Endothelial cell of umbilical vein (primary cell): ENCODE measurements around the gene FSD1.

ENCODE experiments used
- EZH2 ChIP-seq: IDR thresholded peaks from 2 replicates; pipeline ENCODE4 v1.6.1; 2012; ENCODE audit warnings: borderline replicate concordance, low read depth, mild to moderate bottlenecking, moderate library complexity, low read length, inconsistent platforms; ENCODE audit not compliant: severe bottlenecking
- JUN ChIP-seq: IDR thresholded peaks from 2 replicates; pipeline ENCODE4 v1.6.1; 2011; ENCODE audit warnings: borderline replicate concordance, low read depth; ENCODE audit not compliant: insufficient read length, insufficient read depth
- MYC ChIP-seq: IDR thresholded peaks from one replicate; pipeline ENCODE4 v1.6.1; 2011; ENCODE audit warnings: mild to moderate bottlenecking, low read depth, low read length
- POLR2A ChIP-seq: IDR thresholded peaks from 2 replicates; pipeline ENCODE4 v1.6.1; 2012; ENCODE audit warnings: low read depth, mild to moderate bottlenecking, control low read depth, low read length
- POLR2AphosphoS5 ChIP-seq: IDR thresholded peaks from 2 replicates; pipeline ENCODE4 v1.6.1; 2012; ENCODE audit warnings: low read depth, mild to moderate bottlenecking, control low read depth, low read length, moderate library complexity; ENCODE audit not compliant: insufficient read depth
- TF ChIP-seq, protein P1 (sequence below), 2 donors: IDR thresholded peaks; 1 replicate in 1 of 2; 2 replicates in 1 of 2; pipeline ENCODE4 v1.5.1; 2011; ENCODE audit warnings: low read length in 2 of 2, mild to moderate bottlenecking in 2 of 2, moderate library complexity in 2 of 2, control low read depth in 1 of 2, inconsistent platforms in 1 of 2, low read depth in 1 of 2; ENCODE audit not compliant: insufficient read depth in 1 of 2; ENCODE audit errors: extremely low read depth in 1 of 2
- TF ChIP-seq, protein P2 (sequence below): IDR thresholded peaks from 2 replicates; pipeline ENCODE4 v1.6.1; 2011; ENCODE audit not compliant: insufficient read depth, insufficient read length

- TF ChIP-seq, protein P1, sequence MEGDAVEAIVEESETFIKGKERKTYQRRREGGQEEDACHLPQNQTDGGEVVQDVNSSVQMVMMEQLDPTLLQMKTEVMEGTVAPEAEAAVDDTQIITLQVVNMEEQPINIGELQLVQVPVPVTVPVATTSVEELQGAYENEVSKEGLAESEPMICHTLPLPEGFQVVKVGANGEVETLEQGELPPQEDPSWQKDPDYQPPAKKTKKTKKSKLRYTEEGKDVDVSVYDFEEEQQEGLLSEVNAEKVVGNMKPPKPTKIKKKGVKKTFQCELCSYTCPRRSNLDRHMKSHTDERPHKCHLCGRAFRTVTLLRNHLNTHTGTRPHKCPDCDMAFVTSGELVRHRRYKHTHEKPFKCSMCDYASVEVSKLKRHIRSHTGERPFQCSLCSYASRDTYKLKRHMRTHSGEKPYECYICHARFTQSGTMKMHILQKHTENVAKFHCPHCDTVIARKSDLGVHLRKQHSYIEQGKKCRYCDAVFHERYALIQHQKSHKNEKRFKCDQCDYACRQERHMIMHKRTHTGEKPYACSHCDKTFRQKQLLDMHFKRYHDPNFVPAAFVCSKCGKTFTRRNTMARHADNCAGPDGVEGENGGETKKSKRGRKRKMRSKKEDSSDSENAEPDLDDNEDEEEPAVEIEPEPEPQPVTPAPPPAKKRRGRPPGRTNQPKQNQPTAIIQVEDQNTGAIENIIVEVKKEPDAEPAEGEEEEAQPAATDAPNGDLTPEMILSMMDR (IDR thresholded peaks at IDR 0.05; ENCODE audit: extremely low read depth in 1 of 2, insufficient read depth in 1 of 2, low read depth in 1 of 2, low read length in 2 of 2) = no peak
- TF ChIP-seq POLR2A (no peak), MYC (no peak), EZH2 (no peak), JUN (no peak), POLR2AphosphoS5 (no peak)
- TF ChIP-seq, protein P2, sequence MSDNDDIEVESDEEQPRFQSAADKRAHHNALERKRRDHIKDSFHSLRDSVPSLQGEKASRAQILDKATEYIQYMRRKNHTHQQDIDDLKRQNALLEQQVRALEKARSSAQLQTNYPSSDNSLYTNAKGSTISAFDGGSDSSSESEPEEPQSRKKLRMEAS = no peak
Measured at GRCh38 chr19:4371247-4372164, 67.1 kb downstream of the FSD1 start.
